SK-N-SH treated with all-trans-retinoic acid at 6 μM for 48 hours (cell line): Measurements from ENCODE around the gene CTCFL.
"Not testable (repeated sequence)": the region's sequence is repeated elsewhere in the genome, so short reads cannot be mapped to it uniquely, and the experiment has no call there.

Source experiments
- ATAC-seq: fragments of 200-7000 bp; cut with Tn5 transposase; 3 replicates; pipeline ENCODE4 v1.9.1; 2020; ENCODE audit warnings: mild to moderate bottlenecking, moderate library complexity
- BACH2 ChIP-seq: fragments of 250-450 bp; sonication (Bioruptor Pico); IDR thresholded peaks from 2 replicates; pipeline ENCODE4 v1.9.0; 2021; ENCODE audit warnings: mild to moderate bottlenecking, borderline replicate concordance
- CREB5 ChIP-seq: fragments of 250-450 bp; sonication (Bioruptor Pico); IDR thresholded peaks from 2 replicates; pipeline ENCODE4 v1.5.1; 2020; ENCODE audit warnings: low read depth, mild to moderate bottlenecking, moderate library complexity
- CSDC2 ChIP-seq: fragments of 250-450 bp; sonication (Bioruptor Pico); IDR thresholded peaks from 2 replicates; pipeline ENCODE4 v1.5.0; 2020; ENCODE audit warnings: mild to moderate bottlenecking, moderate library complexity
- CSRNP3 ChIP-seq: fragments of 250-450 bp; sonication (Bioruptor Pico); IDR thresholded peaks from 2 replicates; pipeline ENCODE4 v1.5.1; 2021; ENCODE audit warnings: mild to moderate bottlenecking, moderate library complexity
- ESRRG ChIP-seq: fragments of 250-450 bp; sonication (Bioruptor Pico); IDR thresholded peaks from 2 replicates; pipeline ENCODE4 v1.6.1; 2021; ENCODE audit warnings: mild to moderate bottlenecking
- GLIS3 ChIP-seq: fragments of 250-450 bp; sonication (Bioruptor Pico); IDR thresholded peaks from 2 replicates; pipeline ENCODE4 v1.5.0; 2020; ENCODE audit warnings: mild to moderate bottlenecking, moderate library complexity
- OSR1 ChIP-seq: fragments of 250-450 bp; sonication (Bioruptor Pico); IDR thresholded peaks from 2 replicates; pipeline ENCODE4 v1.8.0; 2022; ENCODE audit warnings: moderate library complexity, mild to moderate bottlenecking, inconsistent platforms
- PATZ1 ChIP-seq: fragments of 250-450 bp; sonication (Bioruptor Pico); IDR thresholded peaks from 2 replicates; pipeline ENCODE4 v1.8.0; 2020; ENCODE audit warnings: mild to moderate bottlenecking, moderate library complexity, borderline replicate concordance
- PPARA ChIP-seq: fragments of 250-450 bp; sonication (Bioruptor Pico); IDR thresholded peaks from 2 replicates; pipeline ENCODE4 v1.5.0; 2020; ENCODE audit warnings: mild to moderate bottlenecking, borderline replicate concordance
- RARB ChIP-seq: fragments of 250-450 bp; sonication (Bioruptor Pico); IDR thresholded peaks from 2 replicates; pipeline ENCODE4 v1.8.0; 2021; ENCODE audit warnings: mild to moderate bottlenecking, moderate library complexity
- SNAI2 ChIP-seq: fragments of 250-450 bp; sonication (Bioruptor Pico); IDR thresholded peaks from 2 replicates; pipeline ENCODE4 v1.5.0; 2020; ENCODE audit warnings: mild to moderate bottlenecking, moderate library complexity
- TCF4 ChIP-seq: fragments of 250-450 bp; sonication (Bioruptor Pico); IDR thresholded peaks from 2 replicates; pipeline ENCODE4 v1.8.0; 2021; ENCODE audit warnings: mild to moderate bottlenecking, moderate library complexity, borderline replicate concordance
- ZC3H10 ChIP-seq: fragments of 250-450 bp; sonication (Bioruptor Pico); IDR thresholded peaks from 2 replicates; pipeline ENCODE4 v1.5.1; 2021; ENCODE audit warnings: mild to moderate bottlenecking, moderate library complexity
- ZFP3 ChIP-seq: fragments of 250-450 bp; sonication (Bioruptor Pico); IDR thresholded peaks from 2 replicates; pipeline ENCODE4 v1.5.0; 2020; ENCODE audit warnings: mild to moderate bottlenecking, moderate library complexity
- ZFP30 ChIP-seq: fragments of 450-650 bp; formaldehyde crosslinking; IDR thresholded peaks from 2 replicates; pipeline ENCODE4 v1.5.0; 2022; ENCODE audit warnings: mild to moderate bottlenecking, moderate library complexity
- ZNF565 ChIP-seq: fragments of 450-650 bp; formaldehyde crosslinking; conservative IDR thresholded peaks from 2 replicates; pipeline ENCODE4 v1.5.0; 2020; ENCODE audit warnings: low read depth, mild to moderate bottlenecking, moderate library complexity
- ZNF8 ChIP-seq: fragments of 450-650 bp; formaldehyde crosslinking; IDR thresholded peaks from 2 replicates; pipeline ENCODE4 v1.5.0; 2020; ENCODE audit warnings: mild to moderate bottlenecking, moderate library complexity
- TF ChIP-seq, protein P1 (sequence below): fragments of 250-450 bp; sonication (Bioruptor Pico); IDR thresholded peaks from 2 replicates; pipeline ENCODE4 v1.5.0; 2020; ENCODE audit warnings: mild to moderate bottlenecking, moderate library complexity

Gene CTCFL

GRCh38 chr20:57522380-57523140 lies 2.4 kb downstream of the CTCFL start (continued):
- TF ChIP-seq PATZ1 (no peak), CREB5 (CRISPR knock-in tag) (no peak), OSR1 (CRISPR knock-in tag) (no peak)

DNA sequence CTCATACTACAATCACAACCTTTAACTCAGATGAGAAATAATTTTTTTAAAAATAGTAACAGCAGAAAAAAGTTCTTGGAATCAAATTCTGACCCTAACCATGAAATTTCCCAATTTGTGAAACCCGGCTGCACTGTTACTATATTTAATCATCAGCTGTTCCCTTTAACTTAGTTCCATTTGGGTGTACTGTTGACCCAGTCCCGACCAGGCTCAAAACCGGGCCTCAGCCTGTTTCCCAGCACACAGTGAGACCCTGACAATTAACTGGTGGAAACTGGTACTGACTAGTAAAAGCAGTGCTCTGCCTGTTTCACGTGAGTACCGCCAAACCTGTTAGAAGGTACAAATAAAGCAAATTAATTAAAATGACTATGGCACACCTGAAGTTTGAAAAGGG lies 7.0 kb downstream of the CTCFL start:
- no peak for ATAC-seq

DNA sequence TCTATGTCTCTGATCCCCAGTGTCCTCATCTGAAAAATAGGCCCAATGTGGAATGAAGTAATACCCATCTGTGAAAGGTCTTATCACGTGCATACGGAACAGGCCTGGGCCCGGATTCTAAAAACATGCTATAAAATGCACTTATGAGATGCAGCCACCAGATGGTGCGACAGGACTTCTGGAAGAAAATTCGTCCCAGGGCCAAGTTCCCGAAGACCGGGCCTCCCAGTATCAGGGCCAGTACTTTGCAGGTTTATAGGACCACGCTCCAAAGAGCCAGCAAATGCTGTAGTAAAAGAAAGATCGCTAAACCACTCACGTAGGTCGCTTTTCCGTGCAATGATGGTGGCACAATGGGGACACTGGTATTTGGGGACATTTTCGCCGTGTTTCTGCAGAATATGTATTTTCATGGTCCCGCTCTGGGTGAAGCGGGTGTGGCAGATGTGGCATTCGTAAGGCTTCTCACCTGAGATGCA lies 10.6 kb downstream of the CTCFL start:
- TF ChIP-seq ZFP30 (CRISPR knock-in tag) (no peak), BACH2 (CRISPR knock-in tag) (no peak), ZNF565 (CRISPR knock-in tag) (no peak)
- peak; percentile 76 for ATAC-seq

More for the DNA sequence above, 7.0 kb downstream of the CTCFL start:
- TF ChIP-seq CSDC2 (CRISPR knock-in tag): no peak

DNA sequence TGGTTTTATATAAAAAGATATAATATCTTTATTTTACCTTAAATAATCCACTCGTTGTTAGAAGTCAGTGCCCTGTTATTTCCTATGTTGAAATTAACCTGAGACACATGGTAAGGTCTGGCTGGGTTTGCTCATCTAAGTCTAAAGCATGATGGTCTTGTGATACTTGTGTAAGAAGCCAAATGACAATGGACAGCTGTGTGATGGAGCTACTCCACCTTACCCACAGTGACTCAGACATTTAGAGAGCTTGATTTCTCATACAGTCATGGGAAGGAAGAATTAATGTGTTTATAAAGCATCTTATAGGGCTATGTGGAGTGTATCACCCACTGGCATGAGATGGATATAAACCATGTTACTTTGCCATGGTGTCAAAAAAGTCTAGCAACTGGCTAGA lies 11.7 kb downstream of the CTCFL start:
- ATAC-seq: no peak

GRCh38 chr20:57512432-57512831 lies 12.5 kb downstream of the CTCFL start:
- no peak for ATAC-seq
- no peak for TF ChIP-seq SNAI2
- no peak for TF ChIP-seq ZFP30 (CRISPR knock-in tag)
- TF ChIP-seq CSDC2 (CRISPR knock-in tag): no peak
- TF ChIP-seq PPARA (CRISPR knock-in tag): no peak
- no peak for TF ChIP-seq RARB (CRISPR knock-in tag)

More for the DNA sequence above, 11.7 kb downstream of the CTCFL start:
- TF ChIP-seq ZNF565 (CRISPR knock-in tag) (no peak), BACH2 (CRISPR knock-in tag) (no peak), ESRRG (CRISPR knock-in tag) (no peak), ZFP30 (CRISPR knock-in tag) (no peak), ZC3H10 (CRISPR knock-in tag) (no peak), OSR1 (CRISPR knock-in tag) (no peak), RARB (CRISPR knock-in tag) (no peak)

DNA sequence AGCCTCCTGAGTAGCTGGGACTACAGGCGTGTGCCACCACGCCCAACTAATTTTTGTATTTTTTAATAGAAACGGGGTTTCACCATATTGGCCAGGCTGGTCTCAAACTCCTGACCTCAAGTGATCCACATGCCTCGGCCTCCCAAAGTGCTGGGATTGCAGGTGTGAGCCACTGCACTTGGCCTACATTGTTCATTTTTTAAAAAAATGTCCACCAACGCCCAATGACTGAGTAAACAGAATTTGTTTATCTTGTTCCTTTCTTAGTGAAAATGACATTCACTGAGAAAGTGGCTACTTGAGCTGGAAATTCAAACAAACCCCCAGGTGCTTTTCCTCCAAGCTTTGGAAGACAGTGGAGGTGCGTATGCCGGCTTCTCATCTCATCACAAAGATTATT lies 13.2 kb downstream of the CTCFL start:
- not testable (repeated sequence) for ATAC-seq

GRCh38 chr20:57509665-57510237 lies 15.2 kb downstream of the CTCFL start:
- peak; percentile 87 for ATAC-seq
- no peak for TF ChIP-seq GLIS3 (CRISPR knock-in tag)
- no peak for TF ChIP-seq TCF4 (CRISPR knock-in tag)
- no peak for TF ChIP-seq BACH2 (CRISPR knock-in tag)
- TF ChIP-seq PATZ1: no peak
- TF ChIP-seq, protein P1, sequence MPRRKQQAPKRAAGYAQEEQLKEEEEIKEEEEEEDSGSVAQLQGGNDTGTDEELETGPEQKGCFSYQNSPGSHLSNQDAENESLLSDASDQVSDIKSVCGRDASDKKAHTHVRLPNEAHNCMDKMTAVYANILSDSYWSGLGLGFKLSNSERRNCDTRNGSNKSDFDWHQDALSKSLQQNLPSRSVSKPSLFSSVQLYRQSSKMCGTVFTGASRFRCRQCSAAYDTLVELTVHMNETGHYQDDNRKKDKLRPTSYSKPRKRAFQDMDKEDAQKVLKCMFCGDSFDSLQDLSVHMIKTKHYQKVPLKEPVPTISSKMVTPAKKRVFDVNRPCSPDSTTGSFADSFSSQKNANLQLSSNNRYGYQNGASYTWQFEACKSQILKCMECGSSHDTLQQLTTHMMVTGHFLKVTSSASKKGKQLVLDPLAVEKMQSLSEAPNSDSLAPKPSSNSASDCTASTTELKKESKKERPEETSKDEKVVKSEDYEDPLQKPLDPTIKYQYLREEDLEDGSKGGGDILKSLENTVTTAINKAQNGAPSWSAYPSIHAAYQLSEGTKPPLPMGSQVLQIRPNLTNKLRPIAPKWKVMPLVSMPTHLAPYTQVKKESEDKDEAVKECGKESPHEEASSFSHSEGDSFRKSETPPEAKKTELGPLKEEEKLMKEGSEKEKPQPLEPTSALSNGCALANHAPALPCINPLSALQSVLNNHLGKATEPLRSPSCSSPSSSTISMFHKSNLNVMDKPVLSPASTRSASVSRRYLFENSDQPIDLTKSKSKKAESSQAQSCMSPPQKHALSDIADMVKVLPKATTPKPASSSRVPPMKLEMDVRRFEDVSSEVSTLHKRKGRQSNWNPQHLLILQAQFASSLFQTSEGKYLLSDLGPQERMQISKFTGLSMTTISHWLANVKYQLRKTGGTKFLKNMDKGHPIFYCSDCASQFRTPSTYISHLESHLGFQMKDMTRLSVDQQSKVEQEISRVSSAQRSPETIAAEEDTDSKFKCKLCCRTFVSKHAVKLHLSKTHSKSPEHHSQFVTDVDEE (CRISPR knock-in tag): no peak
- TF ChIP-seq ZFP3 (CRISPR knock-in tag): no peak
- TF ChIP-seq CSDC2 (CRISPR knock-in tag): no peak
- TF ChIP-seq ZNF8 (CRISPR knock-in tag): no peak
- no peak for TF ChIP-seq PPARA (CRISPR knock-in tag)
- no peak for TF ChIP-seq SNAI2
- TF ChIP-seq ZC3H10 (CRISPR knock-in tag): no peak
- no peak for TF ChIP-seq ZNF565 (CRISPR knock-in tag)
- TF ChIP-seq CSRNP3 (CRISPR knock-in tag): no peak
- TF ChIP-seq, all 23 proteins: peak for 0
